Right lobe of liver (tissue), 6 donors: ENCODE data around the gene PRPF19. TPM values are rescaled to one million over a fixed set of nuclear protein-coding genes. Genes with fewer than 3 reads are reported as not detected.
A peak's percentile ranks its signal among the peaks of the same experiment; 100 is the strongest.

ENCODE experiments used
- ATAC-seq, 4 donors: fragments of 200-7000 bp; cut with Tn5 transposase; one replicate each; pipeline ENCODE4 v1.9.1; 2020; ENCODE audit warnings: mild to moderate bottlenecking in 4 of 4, moderate library complexity in 4 of 4
- DNase-seq, 3 donors: peaks; one replicate each; pipeline ENCODE4 v3.0.0-alpha.2; 2020
- H3K27ac ChIP-seq, 3 donors: fragments of 200-600 bp; one replicate each; pipeline ENCODE4 v1.8.0; 2022
- H3K27me3 ChIP-seq, 2 donors: fragments of 200-600 bp; one replicate each; pipeline ENCODE4 v1.8.0; 2022
- H3K36me3 ChIP-seq, 4 donors: fragments of 200-600 bp; sonication (generic) in 1 of 4; one replicate each; pipeline versions ENCODE4 v1.5.1 to v1.8.0; 2017 to 2022; ENCODE audit warnings: control low read depth in 1 of 4
- H3K4me1 ChIP-seq, 4 donors: fragments of 200-600 bp; sonication (generic) in 1 of 4; one replicate each; pipeline versions ENCODE4 v1.5.1 to v1.8.0; 2017 to 2022; ENCODE audit warnings: control low read depth in 1 of 4
- H3K4me3 ChIP-seq, 3 donors: fragments of 200-600 bp; one replicate each; pipeline ENCODE4 v1.8.0; 2022
- H3K9me3 ChIP-seq, 4 donors: fragments of 200-600 bp; sonication (generic) in 1 of 4; one replicate each; pipeline versions ENCODE4 v1.5.1 to v1.8.0; 2017 to 2022; ENCODE audit warnings: control low read depth in 1 of 4
- POLR2A ChIP-seq: fragments of 450-650 bp; IDR thresholded peaks from one replicate; pipeline ENCODE4 v1.6.1; 2017; ENCODE audit warnings: antibody characterized with exemption, mild to moderate bottlenecking
- WGBS: methylation state at CpG from one replicate; pipeline ENCODE4 v1.1.6; 2018; ENCODE audit warnings: low coverage, low lambda C conversion rate; ENCODE audit not compliant: insufficient coverage; ENCODE audit errors: missing lambda C conversion rate; 5-methylcytosine and 5-hydroxymethylcytosine counted together
- intact Hi-C, 2 donors: fragments of 100-400 bp; cut with DNase I; formaldehyde crosslinking; loops; one replicate each; pipeline versions ENCODE4 v1.11.2 to v1.14.1; 2022
- total RNA-seq, 6 experiments: library from RNA; depleted of rRNA in 2 of 6; stranded (reverse); fragments of >200 nt in 2 of 6; fragmentation: NEBNext Ultra II Directional in 3 of 6; extraction: Animal tissue kit (Norgen Biotek cat#: 25700) in 3 of 6; gene quantifications; one replicate each; pipeline versions ENCODE4 v1.1.0 to v1.2.4, GENCODE V29; 2016 to 2023
- TF ChIP-seq, protein P1 (sequence below), 4 donors: fragments of 200-600 bp in 3 of 4; fragments of 450-650 bp in 1 of 4; IDR thresholded peaks; one replicate each; pipeline versions ENCODE4 v1.5.1 to v1.8.0; 2016 to 2022; ENCODE audit warnings: antibody characterized with exemption in 4 of 4, mild to moderate bottlenecking in 2 of 4
- donor health status: DM: no; HTN: yes; CAD: no.
- donor health status: DM: no; HTN: no; CAD: no.
- donor health status: DM: no; HTN: no; CAD: no.
- donor health status: DM: no; HTN: yes; CAD: no.
- donor health status: DM: no; HTN: yes; CAD: no.

PRPF19 gene
- total RNA-seq, 6 experiments from 2014 or later, result 45.5 to 82.6 (median 48.3) TPM

DNA sequence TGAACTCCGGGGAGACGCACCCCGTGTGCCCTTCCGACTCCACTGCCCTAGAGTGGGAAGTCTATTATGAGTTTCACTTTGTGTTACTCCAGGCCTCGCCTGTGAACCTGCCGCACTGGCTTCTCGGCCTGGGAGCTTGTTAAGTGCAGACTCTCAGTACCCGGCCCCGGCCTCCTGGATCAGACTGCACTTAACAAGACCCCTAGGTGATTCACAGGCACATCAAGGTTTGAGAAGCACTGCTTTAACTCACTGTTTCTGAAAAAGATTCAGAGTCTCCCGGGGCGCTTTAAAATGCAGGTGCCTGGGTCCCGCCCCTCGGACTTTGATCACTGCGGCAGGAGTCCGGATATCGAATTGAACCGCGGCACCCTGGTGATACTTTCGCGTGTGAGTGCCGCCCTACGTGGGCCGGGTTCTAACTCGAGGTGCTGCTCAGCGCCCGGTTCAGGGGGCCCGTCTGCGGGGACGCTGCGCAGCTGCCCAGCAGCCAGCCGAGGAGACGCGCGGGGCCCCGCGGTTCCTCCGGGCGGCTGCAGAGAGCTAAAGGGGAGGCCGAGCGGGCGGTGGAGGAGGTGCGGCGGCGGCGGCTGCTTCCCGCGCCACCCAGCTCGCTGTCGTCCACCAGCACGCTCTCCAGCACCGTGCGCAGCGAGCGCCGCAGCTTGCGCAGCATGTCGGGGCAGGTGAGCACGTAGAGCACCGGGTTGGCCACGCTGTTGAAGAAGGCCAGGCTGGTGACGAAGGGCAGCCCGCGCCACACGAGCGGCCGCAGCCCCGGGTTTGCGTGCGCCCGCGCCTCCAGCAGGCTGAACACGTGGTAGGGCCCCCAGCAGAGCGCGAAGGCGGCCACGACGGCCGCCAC, 54.0 kb downstream of the PRPF19 start:
- peak; percentile 59 for TF ChIP-seq POLR2A
- TF ChIP-seq, protein P1, sequence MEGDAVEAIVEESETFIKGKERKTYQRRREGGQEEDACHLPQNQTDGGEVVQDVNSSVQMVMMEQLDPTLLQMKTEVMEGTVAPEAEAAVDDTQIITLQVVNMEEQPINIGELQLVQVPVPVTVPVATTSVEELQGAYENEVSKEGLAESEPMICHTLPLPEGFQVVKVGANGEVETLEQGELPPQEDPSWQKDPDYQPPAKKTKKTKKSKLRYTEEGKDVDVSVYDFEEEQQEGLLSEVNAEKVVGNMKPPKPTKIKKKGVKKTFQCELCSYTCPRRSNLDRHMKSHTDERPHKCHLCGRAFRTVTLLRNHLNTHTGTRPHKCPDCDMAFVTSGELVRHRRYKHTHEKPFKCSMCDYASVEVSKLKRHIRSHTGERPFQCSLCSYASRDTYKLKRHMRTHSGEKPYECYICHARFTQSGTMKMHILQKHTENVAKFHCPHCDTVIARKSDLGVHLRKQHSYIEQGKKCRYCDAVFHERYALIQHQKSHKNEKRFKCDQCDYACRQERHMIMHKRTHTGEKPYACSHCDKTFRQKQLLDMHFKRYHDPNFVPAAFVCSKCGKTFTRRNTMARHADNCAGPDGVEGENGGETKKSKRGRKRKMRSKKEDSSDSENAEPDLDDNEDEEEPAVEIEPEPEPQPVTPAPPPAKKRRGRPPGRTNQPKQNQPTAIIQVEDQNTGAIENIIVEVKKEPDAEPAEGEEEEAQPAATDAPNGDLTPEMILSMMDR (IDR thresholded peaks at IDR 0.05), result no peak
- intact Hi-C loops, result no loop called here
- no peaks in the 10 kb centered on the region for H3K9me3 ChIP-seq
- peaks cover 0 to 3% (median 0%) of the 10 kb centered on the region in 4 donors for H3K36me3 ChIP-seq
- no peaks in the 10 kb centered on the region for H3K27me3 ChIP-seq
- peaks cover 0 to 5% (median 0%) of the 10 kb centered on the region in 4 donors for H3K4me1 ChIP-seq
- peak overlapping the region; percentile 26 to 61 (median 51) for H3K4me3 ChIP-seq
- 41% methylated on average over 20 of the region's 78 CpGs for WGBS
- ATAC-seq (peak; percentile 85 to 93 (median 92)), DNase-seq (peak; percentile 74 to 88 (median 86))
- H3K27ac ChIP-seq, result peak overlapping the region in 2 of 3 donors; percentile 77 to 83

DNA sequence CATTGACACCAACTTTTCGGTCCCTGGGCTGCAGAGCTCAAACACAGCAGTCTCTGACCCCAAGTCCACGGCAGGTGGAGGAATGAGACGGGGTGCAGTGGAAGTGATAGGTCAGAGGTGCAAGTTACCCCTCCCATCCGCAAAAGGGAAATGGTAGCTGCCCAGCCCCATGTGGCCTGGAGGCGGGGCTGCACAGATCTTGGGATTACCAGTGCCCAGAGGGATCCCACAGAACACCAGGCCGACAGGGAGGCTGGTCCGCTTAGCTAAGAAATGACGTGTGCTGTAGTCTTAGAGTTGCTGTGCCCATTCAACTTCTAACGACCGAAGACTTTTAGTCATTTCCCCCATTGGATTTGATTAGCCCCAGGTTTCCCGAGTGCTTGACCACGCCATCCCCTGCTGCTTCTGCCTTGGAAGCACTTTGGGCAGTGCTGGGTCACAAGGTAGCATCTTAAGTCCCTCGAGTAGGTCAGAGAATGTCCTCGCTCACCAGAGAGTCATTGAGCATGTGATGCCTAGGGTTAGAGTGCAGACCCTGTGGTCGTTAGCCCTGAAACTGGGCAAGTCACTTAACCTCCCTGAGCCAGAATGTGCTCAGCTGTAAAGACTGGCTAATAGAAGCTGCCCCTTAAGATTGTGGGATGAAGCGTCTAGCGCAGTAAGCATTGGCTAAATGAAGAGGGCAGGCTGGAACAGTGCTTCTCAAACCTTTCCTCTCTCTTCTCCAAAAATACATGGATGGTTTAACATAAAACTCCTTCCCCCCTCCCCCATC, 54.9 kb downstream of the PRPF19 start:
- Histone ChIP-seq H3K27ac (peak overlapping the region in 2 of 3 donors; percentile 77 to 83), H3K9me3 (no peaks in the 10 kb centered on the region), H3K4me1 (peaks cover 0 to 5% (median 0%) of the 10 kb centered on the region in 4 donors), H3K27me3 (no peaks in the 10 kb centered on the region), H3K36me3 (peaks cover 0 to 3% (median 0%) of the 10 kb centered on the region in 4 donors), H3K4me3 (peak overlapping the region in 2 of 3 donors; percentile 51 to 61)
- DNase-seq (no peak), ATAC-seq (no peak)
- WGBS, result 86% methylated on average over 5 of the region's 17 CpGs
- TF ChIP-seq, protein P1 (IDR thresholded peaks at IDR 0.05), result no peak
- intact Hi-C loops, result no loop called here

DNA sequence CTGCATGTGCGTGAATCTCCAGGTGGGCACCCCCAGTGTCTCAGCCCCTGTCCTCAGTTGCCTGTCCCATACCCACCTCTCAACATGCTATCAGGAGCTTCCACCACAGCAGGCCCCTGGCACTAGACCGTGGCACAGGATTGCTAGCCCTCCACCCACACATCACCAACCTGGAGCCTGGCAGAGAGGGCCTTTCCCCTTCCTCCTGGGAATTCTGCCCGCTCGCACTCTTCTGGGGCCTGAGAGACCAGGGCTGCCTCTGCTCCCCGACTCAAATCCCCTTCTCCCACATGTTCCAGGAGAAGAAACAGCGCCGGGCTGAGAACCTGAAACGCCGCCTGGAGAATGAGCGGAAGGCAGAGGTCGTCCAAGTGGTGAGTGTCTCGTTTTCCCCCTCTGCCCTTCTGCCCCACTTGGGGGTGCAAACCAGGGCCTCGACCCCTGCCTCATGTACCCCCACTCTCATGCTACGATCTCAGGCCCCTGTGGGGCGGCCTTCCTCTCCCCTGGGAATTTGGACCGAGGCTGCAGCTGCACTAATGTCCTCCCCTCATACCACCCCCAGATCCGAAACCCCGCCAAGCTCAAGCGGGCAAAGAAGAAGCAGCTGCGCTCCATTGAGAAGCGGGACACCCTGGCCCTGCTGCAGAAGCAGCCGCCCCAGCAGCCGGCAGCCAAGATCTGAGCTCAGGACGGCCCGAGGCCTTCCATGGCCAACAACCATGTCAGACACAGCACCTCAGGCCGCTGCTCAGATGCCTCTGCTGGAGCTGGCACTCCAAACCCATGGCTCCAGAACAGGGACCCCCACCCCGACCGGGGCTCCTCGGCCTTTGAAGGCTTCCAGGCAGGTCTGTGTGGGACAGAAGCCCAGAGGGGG, 56.5 kb downstream of the PRPF19 start:
- Histone ChIP-seq H3K9me3 (no peaks in the 10 kb centered on the region), H3K4me1 (peaks cover 0 to 5% (median 0%) of the 10 kb centered on the region in 4 donors), H3K36me3 (peaks cover 0 to 3% (median 0%) of the 10 kb centered on the region in 4 donors), H3K27ac (no peak overlapping the region), H3K27me3 (no peaks in the 10 kb centered on the region), H3K4me3 (no peak overlapping the region)
- DNase-seq, result no peak
- intact Hi-C loops, result loop anchor here in 1 of 2 donors (5.0 kb wide), 1 partner anchor 52 kb away; no protein-coding TSS in a partner anchor
- TF ChIP-seq, protein P1 (IDR thresholded peaks at IDR 0.05), result no peak
- no peak for ATAC-seq
- 96% methylated on average over 4 of the region's 29 CpGs for WGBS

DNA sequence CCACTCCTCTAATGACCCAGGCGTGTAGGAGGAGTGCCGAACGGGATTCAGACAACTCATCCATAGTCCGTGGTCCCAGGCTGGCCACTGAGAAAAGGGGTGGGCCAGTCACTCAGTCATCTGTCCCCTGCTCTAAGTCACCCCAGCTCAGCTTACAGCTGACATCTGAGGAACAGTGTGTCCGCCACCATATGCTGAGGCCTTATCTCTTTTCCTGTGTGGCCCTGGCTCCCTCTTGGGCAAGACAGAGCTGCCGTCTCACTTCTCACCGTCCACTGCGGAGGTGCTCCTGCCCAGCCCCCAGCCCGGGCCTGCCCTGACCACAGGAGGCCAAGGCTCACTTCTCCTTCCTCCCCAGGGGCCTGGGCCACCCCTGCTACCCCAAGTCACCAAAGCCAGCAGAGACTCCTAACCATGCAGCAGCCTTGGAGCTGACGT, 57.7 kb downstream of the PRPF19 start:
- TF ChIP-seq, protein P1 (IDR thresholded peaks at IDR 0.05), result no peak
- no peak for TF ChIP-seq POLR2A
- H3K36me3 ChIP-seq, result peaks cover 0 to 3% (median 0%) of the 10 kb centered on the region in 4 donors
- H3K9me3 ChIP-seq, result no peaks in the 10 kb centered on the region
- no peak for ATAC-seq
- intact Hi-C loops, result loop anchor here in 1 of 2 donors (5.0 kb wide), 1 partner anchor 54 kb away; no protein-coding TSS in a partner anchor
- no peak for DNase-seq
- no peak overlapping the region for H3K4me3 ChIP-seq
- peaks cover 0 to 7% (median 2%) of the 10 kb centered on the region in 4 donors for H3K4me1 ChIP-seq
- H3K27me3 ChIP-seq, result no peaks in the 10 kb centered on the region
- WGBS, result 82% methylated on average over 2 of the region's 10 CpGs
- H3K27ac ChIP-seq, result no peak overlapping the region
